Ramos (cell line): ENCODE measurements around the gene THOC1.

Experiments used
- in situ Hi-C: fragments of 300-500 bp; cut with MboI; formaldehyde crosslinking; loops from one replicate; pipeline ENCODE4 v1.14.3; 2022; ENCODE audit warnings: low sequenced_read_pairs; ENCODE audit not compliant: unreplicated experiment

Gene THOC1

DNA sequence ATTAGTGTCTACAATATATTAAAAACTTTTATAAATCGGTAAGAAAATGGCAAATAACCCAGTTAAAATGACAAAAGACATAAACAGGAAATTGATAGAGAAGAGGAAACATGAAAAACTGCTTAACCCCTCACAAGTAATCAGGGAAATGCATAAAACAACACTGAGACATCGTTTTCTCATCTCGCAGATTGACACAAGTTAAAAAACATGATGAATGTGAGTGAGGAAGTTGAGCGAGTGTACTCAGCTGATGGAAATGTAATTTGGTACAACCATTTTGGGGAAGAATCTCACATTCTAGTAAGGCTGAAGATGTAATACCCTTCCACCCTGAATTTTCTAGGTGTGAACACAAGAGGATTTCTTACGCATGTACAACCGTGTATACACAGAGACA lies 18.0 kb upstream of the THOC1 start:
- in situ Hi-C loops = no loop called here

DNA sequence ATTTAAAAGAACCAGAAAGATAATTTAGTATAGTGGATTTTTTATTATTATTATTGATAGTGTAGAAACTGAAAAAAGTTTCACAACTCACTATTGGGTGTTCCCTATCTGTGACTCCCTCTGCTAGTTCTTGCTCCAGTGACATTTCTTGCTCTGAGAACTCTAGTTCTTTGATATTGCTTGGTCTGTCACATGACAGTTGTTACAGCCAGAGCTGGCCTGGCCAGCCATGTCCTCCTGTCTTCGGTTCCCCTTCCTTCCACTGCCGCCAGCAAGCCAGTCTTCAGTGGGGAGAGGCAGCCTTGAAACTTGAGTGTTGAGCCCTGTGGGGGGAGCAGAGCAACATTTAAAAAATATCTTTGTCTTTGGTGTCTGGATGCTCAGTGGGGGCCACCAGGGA lies 7.6 kb upstream of the THOC1 start:
- in situ Hi-C loops = no loop called here

DNA sequence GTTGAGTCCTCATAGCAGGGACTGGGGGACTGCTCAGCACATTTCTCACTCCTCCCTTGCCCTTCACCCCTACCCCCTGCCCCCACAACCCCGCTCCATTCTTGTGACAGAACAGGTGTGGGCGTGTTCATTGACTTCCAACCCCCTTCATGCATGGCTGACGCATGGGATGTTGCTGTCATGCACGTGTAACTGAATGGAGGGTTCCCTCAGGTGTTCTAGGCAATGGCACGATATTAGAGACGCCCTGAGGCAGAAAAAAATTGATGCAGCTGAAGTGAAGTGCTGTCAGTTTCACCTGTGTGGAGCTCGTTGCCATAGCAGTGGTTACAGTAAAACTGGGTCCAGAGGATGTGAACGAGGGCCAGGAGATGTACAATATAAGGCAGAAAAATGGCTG lies 6.5 kb upstream of the THOC1 start:
- in situ Hi-C loops = no loop called here

GRCh38 chr18:273525-273924 lies 5.7 kb upstream of the THOC1 start:
- in situ Hi-C loops = no loop called here

DNA sequence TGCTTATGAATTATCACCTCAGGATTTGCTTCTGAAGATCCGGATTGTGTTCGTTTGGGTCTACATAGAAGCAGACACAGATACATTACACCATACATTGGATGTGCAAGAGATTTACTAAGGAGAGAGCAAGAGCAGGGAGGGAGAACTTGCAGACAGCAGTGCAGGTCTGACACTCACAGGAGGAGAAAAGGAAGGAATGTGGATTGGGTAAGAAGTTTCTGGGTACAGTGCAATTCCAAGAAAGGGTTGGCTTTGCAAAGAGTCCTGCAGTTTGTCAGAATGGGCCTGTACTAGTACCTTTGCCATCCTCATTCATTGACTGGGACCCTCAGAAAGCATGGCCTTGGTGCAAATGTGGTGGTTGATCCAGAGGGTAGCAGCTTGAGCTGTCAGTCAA lies 4.8 kb upstream of the THOC1 start:
- in situ Hi-C loops = no loop called here

GRCh38 chr18:269480-270095 lies 1.7 kb upstream of the THOC1 start:
- in situ Hi-C loops = no loop called here

DNA sequence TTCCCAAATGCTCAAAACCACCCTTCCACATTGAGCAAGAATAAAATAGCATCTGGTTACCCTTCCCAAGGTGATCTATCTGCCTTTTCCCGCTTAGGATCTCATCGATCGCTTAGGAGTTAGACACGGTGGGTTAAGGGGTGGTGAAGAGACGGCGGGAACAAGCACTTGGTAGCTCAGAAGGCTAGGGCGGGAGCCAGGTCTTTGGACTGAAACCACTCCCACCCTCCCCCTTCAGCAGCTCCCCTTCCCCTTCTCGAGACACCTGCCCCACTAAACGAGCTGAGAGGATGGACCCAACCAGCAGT lies 513 bp downstream of the THOC1 start:
- in situ Hi-C loops = no loop called here

- in situ Hi-C loops = no loop called here
Observed at GRCh38 chr18:261398-262073, 6.3 kb downstream of the THOC1 start.

- in situ Hi-C loops = no loop called here
Observed at GRCh38 chr18:260547-260946, 7.3 kb downstream of the THOC1 start.

DNA sequence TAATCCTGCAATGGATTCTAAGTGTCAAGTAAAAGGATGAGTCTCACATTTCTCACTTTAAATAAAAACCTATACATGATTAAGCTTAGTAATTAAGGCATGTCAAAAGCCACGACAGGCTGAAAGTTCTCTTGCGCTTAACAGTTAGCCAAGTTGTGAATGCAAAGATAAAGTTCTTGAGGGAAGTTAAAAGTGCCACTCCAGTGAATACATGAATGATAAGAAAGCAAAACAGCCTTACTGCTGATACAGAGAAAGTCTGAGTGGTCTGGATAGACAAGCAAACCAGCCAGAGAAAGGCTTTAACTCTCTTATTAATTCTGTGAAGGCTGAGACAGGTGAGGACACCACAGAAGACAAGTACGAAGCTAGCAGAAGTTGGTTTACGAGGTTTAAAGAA lies 12.7 kb downstream of the THOC1 start:
- in situ Hi-C loops = no loop called here

- in situ Hi-C loops = no loop called here
Observed at GRCh38 chr18:253121-253520, 14.7 kb downstream of the THOC1 start.

GRCh38 chr18:251572-251971 lies 16.3 kb downstream of the THOC1 start:
- in situ Hi-C loops = no loop called here

GRCh38 chr18:250685-251084 lies 17.2 kb downstream of the THOC1 start:
- in situ Hi-C loops = no loop called here

DNA sequence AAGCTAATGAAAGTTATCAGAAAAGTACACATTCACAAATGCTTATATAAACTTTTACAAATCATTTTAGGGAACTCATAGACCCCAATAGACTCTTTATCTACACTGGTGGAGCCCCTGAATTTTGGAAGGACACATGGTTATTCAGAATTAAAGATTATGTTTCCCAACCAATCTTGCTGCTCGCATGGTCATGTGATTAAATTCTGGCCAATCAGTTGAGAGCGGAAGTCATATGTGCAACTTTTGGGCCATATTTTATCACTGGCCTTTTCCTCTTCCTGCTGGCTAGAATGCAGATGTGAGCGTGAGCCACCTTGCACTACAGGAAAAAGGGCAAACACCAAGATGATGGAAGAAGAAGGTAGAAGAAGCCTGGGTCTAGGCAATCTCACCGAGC lies 19.8 kb downstream of the THOC1 start:
- in situ Hi-C loops = no loop called here

DNA sequence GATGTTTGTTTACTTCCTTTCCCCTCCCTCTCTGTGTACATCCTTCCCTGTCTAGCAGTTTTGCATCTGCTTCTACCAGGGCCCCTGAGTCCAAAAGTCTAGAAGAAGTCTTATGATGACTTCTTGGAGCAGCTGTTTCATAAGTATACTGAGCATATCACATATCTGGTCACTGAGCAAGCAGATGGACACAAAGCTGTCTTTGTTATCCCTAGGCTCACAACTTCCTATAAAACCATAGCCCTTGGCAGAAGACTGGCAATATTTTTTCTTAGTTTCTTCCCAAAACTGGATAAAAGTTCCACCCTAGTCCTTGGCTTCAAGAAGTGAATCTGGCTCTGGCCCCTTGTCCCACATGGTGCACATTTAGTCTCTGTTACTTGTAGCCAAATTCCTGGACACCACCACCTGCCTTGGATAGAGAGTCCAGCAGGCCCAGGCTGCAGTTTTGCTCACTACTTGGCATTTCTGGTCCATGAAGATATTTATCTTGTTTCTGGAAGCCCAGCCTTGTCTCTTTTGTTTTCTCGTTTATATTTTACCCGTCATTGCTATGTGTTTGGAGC lies 22.5 kb downstream of the THOC1 start:
- in situ Hi-C loops = no loop called here

- in situ Hi-C loops = no loop called here
Observed at GRCh38 chr18:240175-240574, 27.7 kb downstream of the THOC1 start.

- in situ Hi-C loops = no loop called here
Observed at GRCh38 chr18:231563-231962, 36.3 kb downstream of the THOC1 start.

- in situ Hi-C loops = no loop called here
Observed at GRCh38 chr18:228586-228985, 39.3 kb downstream of the THOC1 start.

DNA sequence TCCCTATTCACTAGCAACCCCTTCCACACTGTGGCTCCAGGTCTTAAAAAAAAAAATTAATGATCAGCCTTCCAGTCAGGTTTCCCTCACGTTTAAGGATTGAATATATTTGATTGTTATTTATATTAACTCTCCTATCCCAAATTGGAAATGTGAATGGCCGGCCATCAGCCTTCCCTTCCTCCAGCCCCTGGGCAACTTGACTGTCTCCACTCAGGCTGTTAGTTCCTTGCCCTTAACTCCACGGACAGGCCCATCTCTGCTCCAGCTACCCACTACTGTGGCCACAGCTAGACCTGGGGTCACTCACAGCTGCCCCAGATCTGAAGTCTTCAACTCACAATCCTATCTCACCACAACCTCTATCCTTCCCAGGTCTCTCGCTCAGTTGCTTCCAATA lies 39.9 kb downstream of the THOC1 start:
- in situ Hi-C loops = no loop called here

- in situ Hi-C loops = no loop called here
Observed at GRCh38 chr18:227374-227773, 40.5 kb downstream of the THOC1 start.

DNA sequence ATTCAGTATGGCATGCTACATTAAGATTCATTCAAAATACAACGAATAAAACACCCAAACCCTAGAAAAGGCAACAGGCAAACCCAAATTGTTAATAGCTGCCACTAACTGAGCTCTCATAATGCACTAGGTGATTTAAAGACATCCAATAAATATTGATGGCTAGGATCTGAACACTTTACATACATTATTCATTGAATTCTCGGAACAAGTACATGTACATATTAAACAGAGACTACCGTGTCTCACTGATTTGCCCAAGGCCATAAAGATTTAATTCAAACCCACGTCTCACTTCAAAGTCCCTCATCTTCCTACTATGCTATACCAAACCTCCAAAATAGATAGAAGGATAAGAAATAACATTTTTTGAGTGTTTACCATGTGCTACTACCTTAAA lies 42.1 kb downstream of the THOC1 start:
- in situ Hi-C loops = no loop called here

DNA sequence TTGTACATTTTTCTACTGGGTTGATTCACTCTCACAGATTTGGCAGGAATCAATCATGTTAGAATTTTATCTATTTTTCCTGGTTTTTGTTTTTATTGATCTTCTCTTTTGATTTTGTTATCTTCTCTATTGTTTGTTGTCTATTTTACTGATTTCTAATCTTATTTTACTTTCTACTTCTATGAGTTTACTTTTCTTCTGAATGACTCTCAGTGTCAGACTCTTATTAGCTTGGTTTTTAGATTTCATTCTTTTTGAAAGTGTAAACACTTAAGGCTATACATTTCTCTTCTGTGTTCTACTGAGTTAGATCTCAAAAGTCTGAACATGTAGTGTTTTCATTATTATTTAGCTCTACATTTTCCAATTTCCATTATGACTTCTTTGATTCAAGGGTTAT lies 47.1 kb downstream of the THOC1 start:
- in situ Hi-C loops = no loop called here
